ENCODE measurements around the gene PHKB. TPM values are rescaled to one million over a fixed set of nuclear protein-coding genes. Genes with fewer than 3 reads are reported as not detected.
"Not testable (repeated sequence)": the region's sequence is repeated elsewhere in the genome, so short reads cannot be mapped to it uniquely, and the experiment has no call there.

PHKB gene
- 10 to 100 TPM; 49.6 to 64.7 (median 55.2) TPM for polyA plus RNA-seq (ENCODE audit: insufficient read length in 10 of 10)
- long read RNA-seq, donor 1, full-length matches to known transcripts, result 2 of 2 reads
- long read RNA-seq, donor 1, partial matches to known transcripts, result 0 of 2 reads
- long read RNA-seq, donor 1, other reads (novel, unspliced or antisense), result 0 of 2 reads
- long read RNA-seq, donor 2, full-length matches to known transcripts, result 6 of 28 reads
- long read RNA-seq, donor 2, partial matches to known transcripts, result 22 of 28 reads
- long read RNA-seq, donor 2, other reads (novel, unspliced or antisense), result 0 of 28 reads
- long read RNA-seq, donor 3, result 0 reads
- long read RNA-seq, donor 4, full-length matches to known transcripts, result 1 of 1 reads
- long read RNA-seq, donor 4, partial matches to known transcripts, result 0 of 1 reads
- long read RNA-seq, donor 4, other reads (novel, unspliced or antisense), result 0 of 1 reads
- long read RNA-seq, donor 5, full-length matches to known transcripts, result 2 of 19 reads
- long read RNA-seq, donor 5, partial matches to known transcripts, result 17 of 19 reads
- long read RNA-seq, donor 5, other reads (novel, unspliced or antisense), result 0 of 19 reads
- long read RNA-seq, donor 6, full-length matches to known transcripts, result 1 of 1 reads
- long read RNA-seq, donor 6, partial matches to known transcripts, result 0 of 1 reads
- long read RNA-seq, donor 6, other reads (novel, unspliced or antisense), result 0 of 1 reads
- long read RNA-seq, donor 7, result 0 reads
- long read RNA-seq, donor 8, partial matches to known transcripts, result 23 of 24 reads
- long read RNA-seq, donor 8, other reads (novel, unspliced or antisense), result 0 of 24 reads
- long read RNA-seq, donor 9, partial matches to known transcripts, result 0 of 1 reads
- long read RNA-seq, donor 9, other reads (novel, unspliced or antisense), result 0 of 1 reads

GRCh38 chr16:47460711-47461597 lies at the start of gene PHKB, which contains the start of gene ITFG1:
Gene PHKB, plus strand, starts transcription at chr16:47461331. Its CDS starts 20 bp downstream, at chr16:47461351.
Gene ITFG1, minus strand, starts transcription at chr16:47461063. Its CDS starts 18 bp downstream, at chr16:47461045.
- peak; percentile 93 to 97 (median 93) for DNase-seq

GRCh38 chr16:47413041-47413440 lies 48.1 kb upstream of the PHKB start:
- DNase-seq, result no peak

- DNase-seq, result no peak
Measured at GRCh38 chr16:47416869-47417268, 44.3 kb upstream of the PHKB start.

GRCh38 chr16:47424846-47425245 lies 36.3 kb upstream of the PHKB start:
- DNase-seq, result no peak

- DNase-seq, result no peak
Measured at GRCh38 chr16:47426806-47427205, 34.3 kb upstream of the PHKB start.

- DNase-seq, result no peak
Measured at GRCh38 chr16:47431960-47432359, 29.2 kb upstream of the PHKB start.

GRCh38 chr16:47434274-47434673 lies 26.9 kb upstream of the PHKB start:
- DNase-seq, result not testable (repeated sequence)

GRCh38 chr16:47440066-47440465 lies 21.1 kb upstream of the PHKB start:
- DNase-seq, result not testable (repeated sequence)

- not testable (repeated sequence) for DNase-seq
Measured at GRCh38 chr16:47442884-47443283, 18.2 kb upstream of the PHKB start.

GRCh38 chr16:47446431-47446830 lies 14.7 kb upstream of the PHKB start:
- no peak for DNase-seq

GRCh38 chr16:47448830-47449575 lies 12.1 kb upstream of the PHKB start:
- DNase-seq, result no peak

GRCh38 chr16:47449788-47450187 lies 11.3 kb upstream of the PHKB start:
- no peak for DNase-seq

- DNase-seq, result no peak
Measured at GRCh38 chr16:47458331-47458730, 2.8 kb upstream of the PHKB start.

GRCh38 chr16:47459603-47460002 lies 1.5 kb upstream of the PHKB start:
- DNase-seq, result no peak

GRCh38 chr16:47460359-47460710 lies 796 bp upstream of the PHKB start:
- no peak for DNase-seq

- peak; percentile 28 to 64 (median 30) for DNase-seq
Measured at GRCh38 chr16:47461598-47462266, 601 bp downstream of the PHKB start.

- DNase-seq, result no peak
Measured at GRCh38 chr16:47463771-47464624, 2.9 kb downstream of the PHKB start.

- no peak for DNase-seq
Measured at GRCh38 chr16:47465919-47466630, 4.9 kb downstream of the PHKB start.

GRCh38 chr16:47467501-47467900 lies 6.4 kb downstream of the PHKB start:
- DNase-seq, result no peak
